Fibroblast of pulmonary artery (primary cell): ENCODE measurements around the gene AFF4.
"Not testable (repeated sequence)": the region's sequence is repeated elsewhere in the genome, so short reads cannot be mapped to it uniquely, and the experiment has no call there.

Experiments used
- DNase-seq: peaks from one replicate; pipeline ENCODE4 v3.0.0-alpha.2; 2010; ENCODE audit warnings: low read depth
- H3K4me3 ChIP-seq: replicated peaks from 2 replicates; pipeline ENCODE4 v1.5.1; 2011; ENCODE audit warnings: low read depth, mild to moderate bottlenecking, control low read depth, low read length, moderate library complexity
- CTCF ChIP-seq: IDR thresholded peaks from 2 replicates; pipeline ENCODE4 v1.5.1; 2011; ENCODE audit warnings: mild to moderate bottlenecking, control low read depth, low read length, inconsistent platforms; ENCODE audit errors: missing control alignments

AFF4 gene

GRCh38 chr5:132947671-132948070 lies 15.8 kb downstream of the AFF4 start:
- TF ChIP-seq CTCF: no peak
- DNase-seq: peak; percentile 58
- no peak overlapping the region for H3K4me3 ChIP-seq

DNA sequence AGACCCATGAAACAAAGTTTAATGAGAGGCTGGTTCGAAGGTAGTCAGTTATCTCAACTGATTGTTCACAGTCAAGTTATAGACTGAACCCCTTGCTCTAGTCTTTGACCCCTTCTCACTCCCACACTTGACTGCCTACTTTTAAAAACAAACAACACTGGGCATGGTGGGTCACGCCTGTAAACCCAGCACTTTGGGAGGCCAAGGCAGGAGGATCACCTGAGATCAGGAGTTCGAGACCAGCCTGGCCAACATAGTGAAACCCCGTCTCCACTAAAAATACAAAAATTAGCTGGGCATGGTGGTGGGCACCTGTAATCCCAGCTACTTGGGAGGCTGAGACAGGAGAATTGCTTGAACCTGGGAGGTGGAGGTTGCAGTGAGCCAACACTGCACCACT lies 18.1 kb downstream of the AFF4 start:
- not testable (repeated sequence) for DNase-seq, H3K4me3 ChIP-seq

DNA sequence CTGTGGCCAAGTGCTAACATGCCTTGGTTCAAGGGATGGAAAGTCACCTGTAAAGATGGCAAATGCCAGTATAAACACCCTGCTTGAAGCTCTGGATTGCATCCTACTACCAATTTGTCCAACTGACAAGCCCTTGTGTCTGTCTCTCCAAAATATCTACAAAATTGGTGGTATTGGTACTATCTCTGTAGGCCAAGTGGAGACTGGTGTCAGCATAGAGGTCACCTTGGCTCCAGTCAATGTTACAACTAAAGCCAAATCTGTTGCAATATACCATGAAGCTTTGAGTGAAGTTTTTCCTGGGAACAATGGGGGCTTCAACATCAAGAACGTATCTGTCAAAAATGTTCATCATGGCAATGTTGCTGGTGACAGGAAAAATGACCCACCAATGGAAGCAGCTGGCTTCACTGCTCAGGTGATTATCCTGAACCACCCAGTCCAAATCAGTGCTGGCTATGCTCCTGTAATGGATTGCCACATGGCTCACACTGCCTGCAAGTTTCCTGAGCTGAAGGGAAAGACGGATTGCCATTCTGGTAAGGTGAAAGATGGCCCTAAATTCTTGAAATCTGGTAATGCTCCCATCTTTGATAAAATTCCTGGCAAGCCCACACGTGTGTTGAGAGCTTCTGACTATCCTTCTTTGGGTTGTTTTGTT lies 19.9 kb downstream of the AFF4 start:
- no peak for TF ChIP-seq CTCF
- no peak for DNase-seq
- H3K4me3 ChIP-seq: no peak overlapping the region

GRCh38 chr5:132941331-132941730 lies 22.1 kb downstream of the AFF4 start:
- no peak for TF ChIP-seq CTCF
- DNase-seq: no peak
- no peak overlapping the region for H3K4me3 ChIP-seq

DNA sequence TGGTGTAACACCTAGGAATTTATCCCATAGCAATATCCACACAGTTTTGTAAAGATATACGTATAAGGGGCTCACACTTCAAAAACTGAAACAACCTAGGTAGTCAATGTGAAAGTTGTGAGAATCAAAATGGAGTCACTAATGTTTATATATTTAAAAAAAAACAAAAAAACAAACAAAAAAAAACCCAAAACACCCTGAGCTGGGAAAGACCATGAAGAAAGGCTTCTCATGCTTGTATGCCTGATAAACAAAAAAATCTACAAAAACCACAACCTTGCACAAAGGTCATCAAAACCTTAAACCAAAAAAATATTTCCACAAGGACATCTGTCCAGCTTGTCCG lies 35.4 kb downstream of the AFF4 start:
- H3K4me3 ChIP-seq: no peak overlapping the region
- no peak for DNase-seq
- no peak for TF ChIP-seq CTCF

- no peak for TF ChIP-seq CTCF
- no peak overlapping the region for H3K4me3 ChIP-seq
- DNase-seq: no peak
These were observed 35.9 kb downstream of the AFF4 start for GRCh38 chr5:132927355-132928061.

DNA sequence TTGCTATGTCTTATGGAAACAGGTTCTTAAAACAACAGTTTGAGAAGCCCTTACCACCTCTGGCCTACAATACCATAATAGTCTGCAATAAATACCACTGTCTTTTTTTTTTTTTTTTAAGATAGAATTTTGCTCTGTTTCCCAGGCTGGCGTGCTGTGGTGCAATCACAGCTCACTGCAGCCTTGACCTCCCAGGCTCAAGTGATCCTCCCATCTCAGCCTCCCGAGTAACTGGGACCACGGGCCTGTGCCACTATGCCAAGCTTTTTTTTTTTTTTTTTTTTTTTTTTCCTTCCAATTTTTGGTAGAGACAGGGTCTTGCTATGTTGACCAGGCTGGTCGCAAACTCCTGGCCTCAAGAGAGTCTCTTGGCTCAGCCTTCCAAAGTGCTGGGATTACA lies 37.0 kb downstream of the AFF4 start:
- TF ChIP-seq CTCF: no peak
- H3K4me3 ChIP-seq: no peak overlapping the region
- DNase-seq: no peak
